ENCODE results near the gene MRPS26.
"Not testable (repeated sequence)": the region's sequence is repeated elsewhere in the genome, so short reads cannot be mapped to it uniquely, and the experiment has no call there.

The MRPS26 gene

GRCh38 chr20:3070725-3071124 lies 24.9 kb downstream of the MRPS26 start:
- no peak for TF ChIP-seq CTCF (IDR thresholded peaks at IDR 0.05; ENCODE audit: low read depth, low read length)
- no peak for DNase-seq (ENCODE audit: low read depth in 2 of 2)

GRCh38 chr20:3071266-3071609 lies 25.4 kb downstream of the MRPS26 start:
- no peak overlapping the region for H3K4me3 ChIP-seq (replicated peaks in 1 of 2; ENCODE audit: low read depth in 2 of 2, low read length in 2 of 2)
- no peak for DNase-seq (ENCODE audit: low read depth in 2 of 2)
- TF ChIP-seq CTCF (IDR thresholded peaks at IDR 0.05; ENCODE audit: low read depth, low read length): no peak

More at GRCh38 chr20:3070725-3071124, 24.9 kb downstream of the MRPS26 start:
- no peak overlapping the region for H3K4me3 ChIP-seq (replicated peaks in 1 of 2; ENCODE audit: low read depth in 2 of 2, low read length in 2 of 2)

- DNase-seq (ENCODE audit: low read depth in 2 of 2): no peak
- TF ChIP-seq CTCF (IDR thresholded peaks at IDR 0.05; ENCODE audit: low read depth, low read length): no peak
- H3K4me3 ChIP-seq (replicated peaks in 1 of 2; ENCODE audit: low read depth in 2 of 2, low read length in 2 of 2): peak within 1 kb of the TSS; percentile 21 to 32
Observed at GRCh38 chr20:3071610-3072529, 26.0 kb downstream of the MRPS26 start, which contains the start of gene OXT. TSS of gene OXT (plus strand) at chr20:3071620. CDS start at chr20:3071656, 36 bp downstream.

- H3K4me3 ChIP-seq (replicated peaks in 1 of 2; ENCODE audit: low read depth in 2 of 2, low read length in 2 of 2): no peak overlapping the region
- no peak for DNase-seq (ENCODE audit: low read depth in 2 of 2)
- no peak for TF ChIP-seq CTCF (IDR thresholded peaks at IDR 0.05; ENCODE audit: low read depth, low read length)
Observed at GRCh38 chr20:3072530-3073250, 26.8 kb downstream of the MRPS26 start.

- H3K4me3 ChIP-seq (replicated peaks in 1 of 2; ENCODE audit: low read depth in 2 of 2, low read length in 2 of 2); DNase-seq (ENCODE audit: low read depth in 2 of 2): not testable (repeated sequence)
Observed at GRCh38 chr20:3073251-3073643, 27.4 kb downstream of the MRPS26 start.

- DNase-seq (ENCODE audit: low read depth in 2 of 2): no peak
- no peak for TF ChIP-seq CTCF (IDR thresholded peaks at IDR 0.05; ENCODE audit: low read depth, low read length)
- no peak overlapping the region for H3K4me3 ChIP-seq (replicated peaks in 1 of 2; ENCODE audit: low read depth in 2 of 2, low read length in 2 of 2)
Observed at GRCh38 chr20:3074812-3075211, 29.0 kb downstream of the MRPS26 start.

GRCh38 chr20:3075315-3075714 lies 29.5 kb downstream of the MRPS26 start:
- H3K4me3 ChIP-seq (replicated peaks in 1 of 2; ENCODE audit: low read depth in 2 of 2, low read length in 2 of 2); DNase-seq (ENCODE audit: low read depth in 2 of 2): not testable (repeated sequence)
